ENCODE data around the gene CNDP2.

- TF ChIP-seq YY1 (IDR thresholded peaks at IDR 0.05; ENCODE audit: insufficient read depth, insufficient read length) (no peak), SUZ12 (IDR thresholded peaks at IDR 0.05; ENCODE audit: extremely low read depth, insufficient read depth, insufficient read length) (no peak), ZNF274 (IDR thresholded peaks at IDR 0.05; ENCODE audit: low read depth, low read length) (no peak)
These were observed 6.5 kb upstream of the CNDP2 start for GRCh38 chr18:74489676-74490075.
